A549 treated with GW870086 at 1 μM for 4 hours (cell line): ENCODE measurements around the gene FAM181A. TPM values are rescaled to one million over a fixed set of nuclear protein-coding genes. Genes with fewer than 3 reads are reported as not detected.

Experiments
- total RNA-seq: library from RNA; stranded (reverse); fragments of 200-300 nt; extraction: Qiagen RNA extraction; gene quantifications from 5 replicates; pipeline ENCODE4 v1.2.3, GENCODE V29; 2022; ENCODE audit warnings: low read depth

The FAM181A gene
- not detected in 5 replicates for total RNA-seq

DNA sequence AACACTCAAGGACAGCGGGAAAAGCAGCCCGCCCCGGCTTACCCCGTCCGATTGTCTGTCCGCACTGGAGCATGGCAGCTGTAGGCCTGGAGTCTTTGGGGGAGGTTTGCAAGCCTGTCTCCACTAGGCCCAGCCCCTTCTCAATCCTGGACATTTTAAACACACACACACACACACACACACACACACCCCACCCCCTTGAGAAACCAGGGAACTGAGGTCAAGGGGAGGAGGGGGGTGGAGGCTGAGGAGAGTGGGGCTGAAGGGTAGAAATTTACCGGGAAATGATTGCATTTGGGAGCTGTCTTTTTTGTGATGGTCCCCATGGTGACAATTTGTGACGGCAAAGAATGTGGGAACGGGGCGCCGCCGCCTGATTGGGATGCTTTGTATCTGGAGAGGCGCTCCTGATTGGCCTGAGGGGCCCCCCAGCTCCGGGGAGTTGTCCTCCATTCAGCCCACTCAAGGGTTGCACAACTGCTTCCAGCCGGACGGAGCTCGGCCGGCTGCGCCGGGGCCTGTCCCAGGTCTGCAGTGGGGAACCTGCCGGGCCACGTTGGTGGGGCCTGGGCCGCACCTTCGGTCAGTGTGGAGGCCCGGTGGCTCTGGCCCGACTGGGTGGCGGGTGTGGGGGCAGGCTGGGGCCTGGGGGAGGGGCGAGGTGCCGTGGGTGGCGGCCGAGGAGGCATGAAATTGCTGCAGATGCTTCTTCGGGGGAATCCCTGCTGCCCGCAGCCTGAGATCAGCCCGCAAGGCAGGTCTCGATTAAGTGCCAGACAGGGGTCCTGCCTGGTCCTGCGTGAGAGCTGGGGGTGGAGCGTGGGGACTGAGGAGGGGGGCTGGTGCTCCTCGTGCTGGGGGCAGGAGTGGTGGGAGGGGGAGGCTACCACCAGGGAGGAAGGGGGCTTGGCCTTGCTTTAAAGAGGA is at the start of gene FAM181A:
FAM181A (plus strand) TSS at position 472 of the 927 bp plus-strand sequence. CDS start 942 bp downstream, outside the sequence.

DNA sequence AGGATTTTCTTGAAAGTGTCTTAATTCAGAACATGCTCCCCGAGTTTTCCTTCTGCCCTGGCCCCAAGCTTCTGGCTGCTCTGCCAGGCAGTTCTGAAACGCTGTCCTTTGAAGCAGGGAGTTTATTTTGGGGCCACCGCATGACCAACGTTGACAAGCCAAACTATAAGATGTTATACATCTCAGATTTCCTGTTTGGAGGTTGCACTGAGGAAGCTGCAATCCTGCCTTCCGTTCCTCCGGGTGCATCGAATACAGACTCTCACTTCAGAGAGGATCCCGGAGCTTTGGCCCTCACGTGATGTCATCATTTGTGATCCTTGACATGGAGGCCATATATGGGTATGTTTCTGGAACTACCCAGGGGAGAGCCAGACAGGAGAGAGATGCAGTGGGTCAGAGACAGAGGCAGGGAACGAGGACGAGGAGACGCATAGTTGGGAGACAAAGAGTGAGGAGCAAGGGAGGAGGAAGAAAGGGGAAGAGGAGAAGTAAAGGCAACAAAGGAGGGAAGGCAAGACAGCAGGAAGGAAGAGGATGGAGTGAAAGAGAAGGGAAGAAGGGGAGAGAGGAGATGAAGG is 49.4 kb downstream of the FAM181A start, which contains the start of gene ASB2:
ASB2 (minus strand) TSS at position 94 of the 581 bp plus-strand sequence. CDS start 12,031 bp downstream, outside the sequence.

Other genes starting within 250 kb of the FAM181A start
- gene PRIMA1, start 138.9 kb upstream of the FAM181A start, total RNA-seq = 0.22 to 0.35 TPM (median 0.31 TPM) in 5 replicates
- 0.65 to 1.7 TPM (median 0.75 TPM) in 5 replicates for gene ASB2, start 49.2 kb downstream of the FAM181A start, total RNA-seq
- gene CCDC197, start 70.0 kb downstream of the FAM181A start, total RNA-seq = not detected in 5 replicates
- gene OTUB2, start 99.0 kb downstream of the FAM181A start, total RNA-seq = 3.5 to 4.9 TPM (median 3.7 TPM) in 5 replicates
- 155 to 183 TPM (median 177 TPM) in 5 replicates for gene DDX24, start 153.9 kb downstream of the FAM181A start, total RNA-seq
- gene IFI27L1, start 154.0 kb downstream of the FAM181A start, total RNA-seq = 18.3 to 22.4 TPM (median 20.2 TPM) in 5 replicates
- gene IFI27, start 183.4 kb downstream of the FAM181A start, total RNA-seq = 0.47 to 2.4 TPM (median 1.8 TPM) in 5 replicates
- gene IFI27L2, start 202.3 kb downstream of the FAM181A start, total RNA-seq = 53.9 to 68.4 TPM (median 56.1 TPM) in 5 replicates
- 0.22 to 0.51 TPM (median 0.38 TPM) in 5 replicates for gene PPP4R4, start 247.0 kb downstream of the FAM181A start, total RNA-seq